ENCODE measurements around the gene PAIP2. TPM values are rescaled to one million over a fixed set of nuclear protein-coding genes. Genes with fewer than 3 reads are reported as not detected.
"Not testable (repeated sequence)": the region's sequence is repeated elsewhere in the genome, so short reads cannot be mapped to it uniquely, and the experiment has no call there.

The PAIP2 gene
- polyA plus RNA-seq, 4 donors, result 165 to 197 (median 196) TPM

DNA sequence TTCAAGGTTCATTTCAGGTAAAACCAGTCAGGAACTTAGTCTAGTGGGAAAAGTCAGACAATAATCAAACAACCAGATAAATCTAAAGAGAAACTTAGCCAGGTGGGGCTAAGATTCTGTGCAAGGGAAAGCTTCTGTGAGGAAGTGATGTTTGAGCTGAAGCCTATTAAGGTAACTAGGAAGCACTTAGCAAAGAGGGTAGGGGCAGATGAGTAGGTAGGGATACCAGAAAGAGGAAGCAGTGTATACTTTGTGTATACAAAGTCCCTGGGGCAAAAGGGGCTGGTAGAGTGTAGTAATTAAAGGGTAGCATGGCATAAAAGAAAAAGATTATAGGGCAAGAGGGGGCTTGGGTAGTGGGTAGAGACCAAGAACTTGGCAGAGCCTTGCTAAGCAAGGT, 65.9 kb downstream of the PAIP2 start:
- no peak for DNase-seq (ENCODE audit: low read depth in 4 of 4, low spot score in 3 of 4)

DNA sequence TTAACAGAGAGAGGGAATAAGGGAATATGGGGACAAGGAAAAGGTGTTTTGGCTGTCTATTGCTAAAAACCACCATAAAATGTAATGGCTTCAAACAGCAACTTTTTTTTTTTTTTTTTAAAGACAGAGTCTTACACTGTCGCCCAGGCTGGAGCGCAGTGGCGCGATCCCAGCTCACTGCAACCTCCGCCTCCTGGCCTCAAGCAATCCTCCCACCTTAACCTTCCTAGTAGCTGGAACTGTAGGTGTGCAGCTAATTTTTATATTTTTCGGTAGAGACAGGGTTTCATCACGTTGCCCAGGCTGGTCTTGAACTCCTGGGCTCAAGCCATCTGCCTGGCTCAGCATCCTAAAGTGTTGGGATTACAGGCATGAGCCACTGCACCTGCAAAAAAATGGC, 66.5 kb downstream of the PAIP2 start:
- no peak for DNase-seq (ENCODE audit: low read depth in 4 of 4, low spot score in 3 of 4)

DNA sequence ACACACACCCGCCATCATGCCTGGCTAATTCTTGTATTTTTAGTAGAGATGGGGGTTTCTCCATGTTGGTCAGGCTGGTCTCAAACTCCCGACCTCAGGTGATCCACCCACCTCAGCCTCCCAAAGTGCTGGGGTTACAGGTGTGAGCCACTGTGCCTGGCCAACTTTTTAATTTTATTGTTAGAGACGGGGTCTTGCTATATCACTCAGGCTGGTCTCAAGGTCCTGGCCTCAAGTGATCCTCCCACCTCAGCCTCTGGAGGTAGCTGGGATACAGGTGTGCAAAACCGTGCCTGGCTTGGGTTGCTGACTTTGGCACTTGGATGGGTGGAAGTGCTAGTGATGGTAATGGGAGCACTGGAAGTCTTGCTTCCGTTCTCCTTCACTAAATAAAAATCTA, 67.5 kb downstream of the PAIP2 start:
- not testable (repeated sequence) for DNase-seq (ENCODE audit: low read depth in 4 of 4, low spot score in 3 of 4)

DNA sequence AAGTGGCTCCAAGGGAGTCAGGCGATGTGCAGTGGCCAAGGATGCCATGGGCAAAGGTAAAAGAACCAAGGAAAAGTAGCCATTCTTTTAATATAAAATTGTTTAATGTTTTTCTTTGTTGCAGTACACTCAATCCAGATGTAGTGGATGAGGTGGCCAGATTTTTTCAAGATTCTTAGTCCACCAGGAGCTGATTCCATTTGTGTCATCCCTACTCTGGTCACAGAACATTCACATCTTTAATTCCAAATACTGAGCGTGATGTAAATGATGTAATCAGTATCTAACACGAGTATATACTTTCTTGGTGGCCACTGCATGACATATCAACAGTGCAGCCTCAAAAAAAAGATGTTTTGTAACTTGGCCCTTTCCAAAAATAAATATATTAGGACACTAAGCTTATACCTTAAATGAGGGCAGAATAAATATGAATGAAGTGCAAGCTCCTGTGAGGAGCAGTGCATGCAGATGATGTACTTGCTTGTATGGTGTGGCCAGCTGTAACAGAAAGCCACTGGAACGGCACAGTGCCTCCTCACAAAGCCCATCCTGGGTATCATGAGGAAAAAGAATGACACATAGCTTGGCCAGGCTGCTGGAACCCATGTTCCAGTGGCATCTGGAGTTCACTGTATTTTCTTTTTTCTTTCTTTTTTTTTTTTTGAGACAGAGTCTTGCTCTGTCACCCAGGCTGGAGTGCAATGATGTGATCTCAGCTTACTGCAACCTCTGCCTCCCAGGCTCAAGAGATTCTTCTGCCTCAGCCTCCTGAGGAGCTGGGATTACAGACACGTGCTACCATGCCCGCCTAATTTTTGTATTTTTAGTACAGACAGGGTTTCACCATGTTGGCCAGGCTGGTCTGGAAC, 68.7 kb downstream of the PAIP2 start:
- DNase-seq (ENCODE audit: low read depth in 4 of 4, low spot score in 3 of 4), result no peak

DNA sequence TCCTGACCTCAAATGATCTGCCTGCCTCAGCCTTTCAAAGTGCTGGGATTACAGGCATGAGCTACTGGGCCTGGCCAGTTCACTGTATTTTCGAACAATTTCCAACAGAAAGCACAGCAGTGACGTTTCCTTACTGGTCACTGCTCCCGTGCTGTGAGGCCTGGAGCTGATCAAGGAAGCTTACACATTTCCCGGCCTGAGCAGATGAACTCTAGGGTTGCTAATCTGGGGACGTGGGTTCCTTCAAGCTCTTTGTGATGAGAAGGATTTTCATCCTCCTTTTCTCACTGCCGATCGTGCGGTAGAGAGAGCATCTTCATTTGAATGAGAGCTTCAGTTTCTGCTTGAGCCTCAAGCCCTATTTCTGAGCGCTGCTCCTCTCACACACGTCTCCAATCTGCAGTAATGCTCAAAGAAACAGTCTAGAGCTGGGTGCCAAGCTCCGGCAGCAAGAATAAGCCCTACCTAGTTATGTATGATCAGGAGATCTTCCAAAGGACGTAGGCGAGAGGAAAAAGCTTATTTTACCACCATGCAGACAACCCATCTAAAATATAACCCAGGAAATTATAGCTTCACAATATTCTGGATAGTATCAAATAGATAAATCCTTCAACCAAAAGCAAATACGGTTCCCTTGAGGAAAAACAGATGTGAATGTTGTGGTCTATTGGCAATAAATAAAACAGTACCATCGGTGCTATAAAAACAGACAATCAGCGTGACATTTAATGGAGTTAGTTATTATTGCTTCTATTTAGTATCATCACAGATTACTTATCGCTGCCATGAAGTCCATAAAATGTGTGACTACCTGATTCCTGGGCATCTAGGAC, 69.6 kb downstream of the PAIP2 start:
- no peak for DNase-seq (ENCODE audit: low read depth in 4 of 4, low spot score in 3 of 4)

DNA sequence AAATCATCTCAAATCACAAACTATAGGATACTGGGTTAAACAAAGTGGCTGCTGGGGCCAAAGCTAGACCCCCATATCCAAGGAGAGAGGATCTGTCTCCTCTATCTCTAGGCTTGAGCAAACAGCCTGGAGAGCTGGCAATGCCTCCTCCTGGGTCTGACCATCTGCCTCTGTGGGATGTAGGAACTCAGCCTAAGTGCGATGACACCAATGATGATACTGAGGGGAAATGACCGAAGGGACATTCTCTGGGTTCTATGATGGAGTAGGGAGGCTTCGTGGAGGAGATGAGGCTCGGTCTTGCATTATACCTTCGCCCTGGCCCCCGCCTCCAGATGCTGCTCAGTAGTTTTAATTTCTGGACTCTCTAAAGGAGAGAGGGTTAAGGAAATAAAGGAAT, 71.5 kb downstream of the PAIP2 start:
- no peak for DNase-seq (ENCODE audit: low read depth in 4 of 4, low spot score in 3 of 4)

DNA sequence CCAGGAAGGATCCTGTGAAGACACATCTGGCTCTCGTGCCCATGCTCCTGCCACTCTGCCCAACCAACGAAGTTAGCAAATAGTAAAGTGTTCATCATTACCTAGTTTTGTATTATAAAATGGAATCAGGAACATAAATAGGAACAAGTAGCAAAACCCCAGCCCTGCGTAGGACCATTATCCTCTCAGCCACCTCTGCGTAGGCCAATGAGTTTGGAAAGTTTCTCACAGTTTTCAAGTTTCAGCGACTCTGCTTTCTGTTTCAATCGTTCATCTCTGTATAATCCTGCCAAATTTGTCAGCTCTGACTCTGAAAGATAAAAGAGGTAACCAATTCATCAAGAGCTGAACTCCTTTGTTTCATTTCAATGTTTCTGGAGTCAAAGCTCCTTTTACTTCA, 72.3 kb downstream of the PAIP2 start:
- no peak for DNase-seq (ENCODE audit: low read depth in 4 of 4, low spot score in 3 of 4)

DNA sequence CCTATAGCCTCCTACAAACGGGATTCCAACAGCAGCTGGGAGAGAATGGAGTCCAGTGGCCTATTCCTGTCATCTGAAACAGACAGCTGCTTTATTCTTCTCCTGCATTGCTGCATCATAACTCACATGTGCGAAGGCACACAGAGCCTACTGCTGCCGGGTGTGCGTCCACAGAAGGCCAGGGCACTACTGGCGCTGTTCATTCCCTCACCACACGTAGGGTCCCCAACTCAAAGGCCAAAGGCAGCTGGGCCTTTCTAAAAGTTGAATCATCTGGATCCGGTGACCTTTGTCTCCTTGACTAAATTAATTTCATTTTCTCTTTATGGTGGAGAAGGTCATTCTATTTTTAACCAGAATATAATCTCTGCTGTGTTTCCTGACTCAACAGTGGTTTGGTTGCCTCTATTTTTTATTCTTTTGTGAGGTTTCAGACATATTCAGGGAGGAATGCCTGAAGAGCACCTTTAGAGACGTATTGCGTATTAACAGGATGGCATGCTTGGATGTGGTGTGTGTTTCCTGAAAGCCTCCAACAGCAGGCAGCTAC, 73.0 kb downstream of the PAIP2 start:
- DNase-seq (ENCODE audit: low read depth in 4 of 4, low spot score in 3 of 4), result no peak

DNA sequence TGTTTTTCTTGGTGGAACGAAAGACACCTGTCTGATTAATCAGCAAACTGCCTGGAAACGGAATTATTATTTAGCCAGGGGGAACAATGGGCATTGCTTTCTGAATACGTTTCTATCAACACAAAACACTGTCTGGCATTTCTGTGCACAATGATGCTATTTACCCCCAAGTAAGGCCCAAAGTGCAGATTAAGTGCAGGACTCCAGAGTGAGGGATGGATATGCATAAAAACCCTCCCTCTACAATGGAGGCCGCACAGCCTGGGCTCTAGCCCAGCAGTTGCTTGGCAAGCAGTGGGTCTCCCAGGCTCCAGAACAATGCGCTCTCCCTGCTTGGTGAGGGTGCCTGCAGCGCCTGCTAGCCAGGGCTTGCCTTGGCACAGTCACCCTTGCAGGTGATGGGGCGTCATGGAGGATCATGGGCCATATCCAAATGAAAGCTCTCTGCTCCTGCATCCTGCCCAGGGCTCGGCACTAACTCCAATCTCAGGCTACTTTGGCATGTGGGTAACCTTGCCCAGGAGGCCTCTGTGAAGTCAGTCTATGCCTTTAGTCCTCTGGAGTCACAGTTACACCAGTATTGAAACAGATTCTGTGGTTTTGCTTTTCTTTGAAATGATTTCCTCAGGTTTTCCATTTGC, 73.7 kb downstream of the PAIP2 start:
- no peak for DNase-seq (ENCODE audit: low read depth in 4 of 4, low spot score in 3 of 4)

DNA sequence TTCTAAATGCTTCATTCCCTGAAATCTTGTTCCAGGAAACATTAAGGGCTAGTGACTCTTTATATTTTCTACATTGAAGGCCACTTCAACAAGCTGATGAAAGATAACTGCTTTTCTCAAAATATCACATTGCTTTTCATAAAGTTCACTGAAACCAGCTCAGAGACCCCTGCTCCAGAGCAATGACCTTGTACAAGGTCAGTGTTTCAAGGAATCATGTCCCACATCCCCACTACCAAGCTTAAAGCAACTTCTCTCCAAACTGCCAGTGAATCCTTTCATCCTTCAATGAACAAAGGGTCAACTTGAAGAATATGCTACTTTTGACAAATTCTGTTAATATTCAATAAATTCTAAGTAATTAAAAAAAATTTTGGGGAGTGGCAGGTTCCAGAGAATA, 74.2 kb downstream of the PAIP2 start:
- no peak for DNase-seq (ENCODE audit: low read depth in 4 of 4, low spot score in 3 of 4)

DNA sequence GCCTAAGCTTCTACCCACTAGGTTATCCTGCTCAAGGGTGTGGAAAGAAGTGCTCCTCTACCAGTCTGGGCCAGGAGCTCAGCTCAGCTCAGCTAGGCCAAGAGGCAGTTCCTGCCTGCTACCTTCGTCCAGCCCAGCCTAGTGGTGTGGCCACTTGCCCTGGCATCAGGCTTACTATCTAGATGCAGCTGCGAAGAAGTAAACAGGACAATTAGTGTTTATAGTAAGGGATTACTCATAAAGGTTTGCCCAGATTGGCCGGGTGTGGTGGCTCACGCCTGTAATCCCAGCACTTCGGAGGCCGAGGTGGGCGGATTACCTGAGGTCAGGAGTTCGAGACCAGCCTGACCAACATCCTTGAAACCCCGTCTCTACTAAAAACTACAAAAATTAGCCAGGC, 75.0 kb downstream of the PAIP2 start:
- no peak for DNase-seq (ENCODE audit: low read depth in 4 of 4, low spot score in 3 of 4)

DNA sequence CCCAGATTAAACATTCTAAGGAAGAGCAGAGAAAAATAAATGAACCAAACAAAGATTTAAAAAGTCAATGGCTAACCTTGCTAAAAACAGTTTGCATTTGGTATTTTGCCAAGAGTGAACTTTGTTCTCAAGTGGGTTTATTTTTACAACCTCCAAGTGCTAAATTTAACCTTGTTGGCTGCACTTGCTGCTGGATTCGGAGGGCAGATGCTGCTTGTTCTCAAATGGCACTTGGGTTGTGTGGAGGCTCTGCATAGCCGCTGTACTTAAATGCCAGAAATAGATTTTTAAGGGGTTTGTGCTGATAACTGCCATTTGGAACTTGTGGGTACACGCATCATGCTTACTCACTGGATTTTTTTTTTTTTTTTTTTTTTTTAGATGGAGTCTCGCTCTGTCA, 75.6 kb downstream of the PAIP2 start:
- DNase-seq (ENCODE audit: low read depth in 4 of 4, low spot score in 3 of 4), result no peak

DNA sequence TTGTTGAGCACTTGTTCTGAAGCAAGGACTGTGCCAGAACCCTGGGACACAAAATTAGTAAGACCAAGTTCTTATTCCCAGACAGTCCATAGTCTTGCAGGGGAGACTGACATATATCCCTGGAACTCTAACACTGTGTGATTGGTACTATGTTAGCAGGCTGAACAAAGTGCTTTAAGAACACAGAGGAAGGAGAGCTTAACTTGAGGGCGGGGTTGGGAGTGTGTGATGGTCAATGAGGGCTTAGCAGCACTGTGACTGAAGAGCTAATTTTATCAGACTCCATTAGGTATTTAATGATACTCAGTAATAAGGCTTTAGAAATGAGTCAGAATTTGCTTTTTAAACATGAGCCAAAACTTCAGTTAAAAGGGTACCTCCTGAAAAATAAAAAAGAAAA, 77.1 kb downstream of the PAIP2 start:
- no peak for DNase-seq (ENCODE audit: low read depth in 4 of 4, low spot score in 3 of 4)

Other genes with a start within 250 kb of the PAIP2 start
- gene SIL1, start 143.5 kb upstream of the PAIP2 start, polyA plus RNA-seq (ENCODE audit: insufficient read length in 4 of 4), result 10 to 100 TPM; 52.6 to 55.5 (median 53.0) TPM
- gene MATR3, start 48.1 kb upstream of the PAIP2 start, polyA plus RNA-seq (ENCODE audit: insufficient read length in 4 of 4), result 100 to 1,000 TPM; 600 to 777 (median 751) TPM
- gene SLC23A1, start 41.4 kb downstream of the PAIP2 start, polyA plus RNA-seq (ENCODE audit: insufficient read length in 4 of 4), result 10 to 100 TPM; 11.7 to 17.0 (median 14.5) TPM
- under 1 TPM; 0.60 to 0.95 (median 0.72) TPM for gene MZB1, start 48.1 kb downstream of the PAIP2 start, polyA plus RNA-seq (ENCODE audit: insufficient read length in 4 of 4)
- 1 to 10 TPM; 1.7 to 3.4 (median 2.1) TPM for gene PROB1, start 53.2 kb downstream of the PAIP2 start, polyA plus RNA-seq (ENCODE audit: insufficient read length in 4 of 4)
- gene SPATA24, start 62.2 kb downstream of the PAIP2 start, polyA plus RNA-seq (ENCODE audit: insufficient read length in 4 of 4), result 10 to 100 TPM in 3 of 4 donors, 1 to 10 TPM in 1; 9.6 to 13.8 (median 11.7) TPM
- gene DNAJC18, start 97.7 kb downstream of the PAIP2 start, polyA plus RNA-seq (ENCODE audit: insufficient read length in 4 of 4), result 10 to 100 TPM; 27.1 to 36.0 (median 31.5) TPM
- 10 to 100 TPM; 25.6 to 27.8 (median 26.0) TPM for gene ECSCR, start 120.9 kb downstream of the PAIP2 start, polyA plus RNA-seq (ENCODE audit: insufficient read length in 4 of 4)
- under 1 TPM in 1 of 4 donors, not detected in 3; 0.03 TPM for gene SMIM33, start 129.2 kb downstream of the PAIP2 start, polyA plus RNA-seq (ENCODE audit: insufficient read length in 4 of 4)
- 10 to 100 TPM; 28.0 to 35.8 (median 31.7) TPM for gene STING1, start 140.9 kb downstream of the PAIP2 start, polyA plus RNA-seq (ENCODE audit: insufficient read length in 4 of 4)
- 100 to 1,000 TPM; 153 to 209 (median 197) TPM for gene UBE2D2, start 219.5 kb downstream of the PAIP2 start, polyA plus RNA-seq (ENCODE audit: insufficient read length in 4 of 4)

Data from right renal pelvis (tissue), 4 donors.